Measurements from ENCODE around the gene CACNA2D1.

- TF ChIP-seq CTCF (IDR thresholded peaks at IDR 0.05) = no peak
- no peak for TF ChIP-seq ZFX (IDR thresholded peaks at IDR 0.05; ENCODE audit: borderline replicate concordance)
Observed at GRCh38 chr7:82129091-82129490, 314.5 kb downstream of the CACNA2D1 start.

All from 22Rv1 (cell line).